Kidney epithelial cell (primary cell): ENCODE data around the gene RASEF. TPM values are rescaled to one million over a fixed set of nuclear protein-coding genes. Genes with fewer than 3 reads are reported as not detected.

Source experiments
- DNase-seq: peaks from one replicate; pipeline ENCODE4 v3.0.0-alpha.2; 2010; ENCODE audit warnings: low read depth
- H3K27me3 ChIP-seq: 2 replicates; pipeline ENCODE4 v1.6.0; 2011; ENCODE audit warnings: low read length; ENCODE audit not compliant: control insufficient read depth, insufficient read depth
- H3K36me3 ChIP-seq: 2 replicates; pipeline ENCODE4 v1.5.1; 2011; ENCODE audit warnings: low read length; ENCODE audit not compliant: control insufficient read depth, insufficient read depth
- H3K4me3 ChIP-seq: 2 replicates; pipeline ENCODE4 v1.5.1; 2011; ENCODE audit warnings: low read depth, mild to moderate bottlenecking, control low read depth, low read length
- CTCF ChIP-seq: IDR thresholded peaks from 2 replicates; pipeline ENCODE4 v1.5.1; 2011; ENCODE audit warnings: mild to moderate bottlenecking, moderate library complexity, low read length, control low read depth, inconsistent platforms; ENCODE audit not compliant: insufficient read depth, poor library complexity, severe bottlenecking
- total RNA-seq: library from RNA; depleted of rRNA; stranded (reverse); fragments of >200 nt; gene quantifications from 2 replicates; pipeline ENCODE4 v1.2.3, GENCODE V29; 2015

RASEF gene
- total RNA-seq, 1 donor from 2014 or later, result 10.2 TPM

- TF ChIP-seq CTCF, result no peak
- Histone ChIP-seq H3K36me3 (no peaks in the 10 kb centered on the region), H3K27me3 (no peaks in the 10 kb centered on the region), H3K4me3 (no peak overlapping the region)
- no peak for DNase-seq
Measured at GRCh38 chr9:83035143-83035542, 27.8 kb downstream of the RASEF start.

GRCh38 chr9:83034587-83034986, 28.4 kb downstream of the RASEF start:
- DNase-seq, result peak; percentile 78
- no peak overlapping the region for H3K4me3 ChIP-seq

GRCh38 chr9:83034026-83034425, 28.9 kb downstream of the RASEF start:
- DNase-seq, result no peak
- no peak for TF ChIP-seq CTCF
- no peaks in the 10 kb centered on the region for H3K27me3 ChIP-seq
- H3K4me3 ChIP-seq, result no peak overlapping the region
- no peaks in the 10 kb centered on the region for H3K36me3 ChIP-seq

More at GRCh38 chr9:83034587-83034986, 28.4 kb downstream of the RASEF start:
- Histone ChIP-seq H3K27me3 (no peaks in the 10 kb centered on the region), H3K36me3 (no peaks in the 10 kb centered on the region)
- peak; percentile 22 for TF ChIP-seq CTCF

- Histone ChIP-seq H3K36me3 (no peaks in the 10 kb centered on the region), H3K4me3 (no peak overlapping the region), H3K27me3 (no peaks in the 10 kb centered on the region)
- no peak for TF ChIP-seq CTCF
- DNase-seq, result no peak
Measured at GRCh38 chr9:83032065-83032625, 30.8 kb downstream of the RASEF start.

GRCh38 chr9:83030391-83031107, 32.4 kb downstream of the RASEF start:
- TF ChIP-seq CTCF, result no peak
- no peaks in the 10 kb centered on the region for H3K27me3 ChIP-seq
- no peak for DNase-seq
- H3K4me3 ChIP-seq, result no peak overlapping the region
- H3K36me3 ChIP-seq, result no peaks in the 10 kb centered on the region

GRCh38 chr9:83029531-83030137, 33.3 kb downstream of the RASEF start:
- H3K4me3 ChIP-seq, result no peak overlapping the region
- DNase-seq, result no peak
- H3K36me3 ChIP-seq, result no peaks in the 10 kb centered on the region
- H3K27me3 ChIP-seq, result no peaks in the 10 kb centered on the region
- TF ChIP-seq CTCF, result no peak
